Ovary (tissue), 3 donors: Measurements from ENCODE around the gene NFIA.

ENCODE experiments used
- POLR2A ChIP-seq: fragments of 450-650 bp; IDR thresholded peaks from one replicate; pipeline ENCODE4 v1.6.1; 2017; ENCODE audit warnings: antibody characterized with exemption, mild to moderate bottlenecking, moderate library complexity
- TF ChIP-seq, protein P1 (sequence below), 3 donors: fragments of 450-650 bp in 2 of 3; fragments of 200-600 bp in 1 of 3; IDR thresholded peaks; one replicate each; pipeline versions ENCODE4 v1.5.1 to v1.8.0; 2016 to 2022; ENCODE audit warnings: antibody characterized with exemption in 3 of 3, mild to moderate bottlenecking in 1 of 3
- donor health status: DM: no; HTN: no; CAD: no.

DNA sequence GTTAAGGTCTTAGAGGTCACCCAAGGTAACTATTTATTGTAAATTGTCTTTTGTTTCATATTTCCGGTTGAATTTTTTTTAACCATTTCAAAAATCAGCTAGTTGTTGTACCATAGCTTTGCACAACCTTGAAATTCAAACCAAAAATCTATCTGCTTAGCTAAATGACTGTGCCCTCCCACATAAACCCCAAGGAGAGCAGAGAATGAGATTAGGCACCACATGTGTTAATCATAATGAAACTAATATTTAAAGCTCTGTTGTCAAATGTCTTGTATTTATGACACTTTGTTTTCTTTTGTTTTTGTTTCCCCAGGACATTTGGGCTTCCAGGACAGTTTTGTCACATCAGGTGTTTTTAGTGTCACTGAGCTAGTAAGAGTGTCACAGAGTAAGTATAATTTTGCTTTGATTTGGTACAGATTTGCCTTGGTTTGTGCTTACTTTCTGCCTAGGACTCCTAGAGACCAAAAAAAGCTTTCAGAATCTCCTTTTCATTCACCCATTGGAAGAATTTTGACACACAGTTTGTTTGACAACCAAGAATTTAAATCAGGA lies 249.9 kb downstream of the NFIA start:
- TF ChIP-seq POLR2A, result no peak
- TF ChIP-seq, protein P1, sequence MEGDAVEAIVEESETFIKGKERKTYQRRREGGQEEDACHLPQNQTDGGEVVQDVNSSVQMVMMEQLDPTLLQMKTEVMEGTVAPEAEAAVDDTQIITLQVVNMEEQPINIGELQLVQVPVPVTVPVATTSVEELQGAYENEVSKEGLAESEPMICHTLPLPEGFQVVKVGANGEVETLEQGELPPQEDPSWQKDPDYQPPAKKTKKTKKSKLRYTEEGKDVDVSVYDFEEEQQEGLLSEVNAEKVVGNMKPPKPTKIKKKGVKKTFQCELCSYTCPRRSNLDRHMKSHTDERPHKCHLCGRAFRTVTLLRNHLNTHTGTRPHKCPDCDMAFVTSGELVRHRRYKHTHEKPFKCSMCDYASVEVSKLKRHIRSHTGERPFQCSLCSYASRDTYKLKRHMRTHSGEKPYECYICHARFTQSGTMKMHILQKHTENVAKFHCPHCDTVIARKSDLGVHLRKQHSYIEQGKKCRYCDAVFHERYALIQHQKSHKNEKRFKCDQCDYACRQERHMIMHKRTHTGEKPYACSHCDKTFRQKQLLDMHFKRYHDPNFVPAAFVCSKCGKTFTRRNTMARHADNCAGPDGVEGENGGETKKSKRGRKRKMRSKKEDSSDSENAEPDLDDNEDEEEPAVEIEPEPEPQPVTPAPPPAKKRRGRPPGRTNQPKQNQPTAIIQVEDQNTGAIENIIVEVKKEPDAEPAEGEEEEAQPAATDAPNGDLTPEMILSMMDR (IDR thresholded peaks at IDR 0.05), result no peak
